ENCODE measurements around the gene CARD11.

Gene CARD11

GRCh38 chr7:2967705-2968104, 76.0 kb downstream of the CARD11 start:
- no peaks in the 10 kb centered on the region; the same call in 1 of the 2 replicates for H3K9me3 ChIP-seq (ENCODE audit: insufficient read depth, low read depth, low read length)
- H3K27me3 ChIP-seq (ENCODE audit: insufficient read depth, low read length, poor library complexity, severe bottlenecking): no peaks in the 10 kb centered on the region

GRCh38 chr7:2967253-2967652, 76.4 kb downstream of the CARD11 start:
- Histone ChIP-seq H3K79me2 (ENCODE audit: insufficient read depth, low read length) (no peaks in the 10 kb centered on the region), H3K4me3 (ENCODE audit: low read length, poor library complexity, severe bottlenecking) (no peak overlapping the region), H3K4me2 (ENCODE audit: low read depth, low read length, poor library complexity, severe bottlenecking) (no peak overlapping the region), H2AFZ (ENCODE audit: low read length) (no peak overlapping the region), H3K36me3 (ENCODE audit: insufficient read depth, low read length) (no peaks in the 10 kb centered on the region), H3K9me3 (ENCODE audit: insufficient read depth, low read depth, low read length) (no peaks in the 10 kb centered on the region; the same call in 1 of the 2 replicates), H3K9ac (ENCODE audit: low read depth, low read length, poor library complexity, severe bottlenecking) (no peak overlapping the region), H3K27me3 (ENCODE audit: insufficient read depth, low read length, poor library complexity, severe bottlenecking) (no peaks in the 10 kb centered on the region), H3K9me2 (replicated peaks; ENCODE audit: low read depth, low read length) (no peaks in the 10 kb centered on the region), H3F3A (ENCODE audit: low read depth) (no peaks in the 10 kb centered on the region), H3K4me1 (ENCODE audit: insufficient read depth, low read length, poor library complexity, severe bottlenecking) (no peaks in the 10 kb centered on the region), H4K20me1 (ENCODE audit: insufficient read depth, low read length, poor library complexity, severe bottlenecking) (no peaks in the 10 kb centered on the region)
- no peak for TF ChIP-seq CTCF (conservative IDR thresholded peaks at IDR 0.05; ENCODE audit: low read length)
- no peak for TF ChIP-seq EZH2phosphoT487 (IDR thresholded peaks at IDR 0.05; ENCODE audit: borderline replicate concordance)

More at GRCh38 chr7:2967705-2968104, 76.0 kb downstream of the CARD11 start:
- no peaks in the 10 kb centered on the region for H4K20me1 ChIP-seq (ENCODE audit: insufficient read depth, low read length, poor library complexity, severe bottlenecking)
- H3K79me2 ChIP-seq (ENCODE audit: insufficient read depth, low read length): no peaks in the 10 kb centered on the region
- no peak overlapping the region for H3K4me2 ChIP-seq (ENCODE audit: low read depth, low read length, poor library complexity, severe bottlenecking)
- TF ChIP-seq EZH2phosphoT487 (IDR thresholded peaks at IDR 0.05; ENCODE audit: borderline replicate concordance) (no peak), CTCF (conservative IDR thresholded peaks at IDR 0.05; ENCODE audit: low read length) (no peak)
- H3K4me3 ChIP-seq (ENCODE audit: low read length, poor library complexity, severe bottlenecking): no peak overlapping the region
- H3F3A ChIP-seq (ENCODE audit: low read depth): no peaks in the 10 kb centered on the region
- H2AFZ ChIP-seq (ENCODE audit: low read length): no peak overlapping the region
- no peaks in the 10 kb centered on the region for H3K9me2 ChIP-seq (replicated peaks; ENCODE audit: low read depth, low read length)
- H3K4me1 ChIP-seq (ENCODE audit: insufficient read depth, low read length, poor library complexity, severe bottlenecking): no peaks in the 10 kb centered on the region
- H3K36me3 ChIP-seq (ENCODE audit: insufficient read depth, low read length): no peaks in the 10 kb centered on the region
- no peak overlapping the region for H3K9ac ChIP-seq (ENCODE audit: low read depth, low read length, poor library complexity, severe bottlenecking)

GRCh38 chr7:2966466-2967078, 77.1 kb downstream of the CARD11 start:
- no peak overlapping the region for H3K4me3 ChIP-seq (ENCODE audit: low read length, poor library complexity, severe bottlenecking)
- H3K9me3 ChIP-seq (ENCODE audit: insufficient read depth, low read depth, low read length): no peaks in the 10 kb centered on the region; the same call in 1 of the 2 replicates
- no peaks in the 10 kb centered on the region for H3F3A ChIP-seq (ENCODE audit: low read depth)
- H3K79me2 ChIP-seq (ENCODE audit: insufficient read depth, low read length): no peaks in the 10 kb centered on the region
- no peaks in the 10 kb centered on the region for H3K4me1 ChIP-seq (ENCODE audit: insufficient read depth, low read length, poor library complexity, severe bottlenecking)
- no peak overlapping the region for H3K9ac ChIP-seq (ENCODE audit: low read depth, low read length, poor library complexity, severe bottlenecking)
- no peaks in the 10 kb centered on the region for H4K20me1 ChIP-seq (ENCODE audit: insufficient read depth, low read length, poor library complexity, severe bottlenecking)
- no peaks in the 10 kb centered on the region for H3K36me3 ChIP-seq (ENCODE audit: insufficient read depth, low read length)
- H3K4me2 ChIP-seq (ENCODE audit: low read depth, low read length, poor library complexity, severe bottlenecking): no peak overlapping the region
- H3K27me3 ChIP-seq (ENCODE audit: insufficient read depth, low read length, poor library complexity, severe bottlenecking): no peaks in the 10 kb centered on the region
- no peak overlapping the region for H2AFZ ChIP-seq (ENCODE audit: low read length)
- H3K9me2 ChIP-seq (replicated peaks; ENCODE audit: low read depth, low read length): no peaks in the 10 kb centered on the region
- TF ChIP-seq EZH2phosphoT487 (IDR thresholded peaks at IDR 0.05; ENCODE audit: borderline replicate concordance) (no peak), CTCF (conservative IDR thresholded peaks at IDR 0.05; ENCODE audit: low read length) (no peak)
